ENCODE measurements around the gene RPS19.

RPS19 gene

GRCh38 chr19:41915776-41916414, 55.8 kb downstream of the RPS19 start:
- no peak for DNase-seq

- DNase-seq, result no peak
Observed at GRCh38 chr19:41917676-41918075, 57.6 kb downstream of the RPS19 start.

- DNase-seq, result no peak
Observed at GRCh38 chr19:41918095-41918494, 58.0 kb downstream of the RPS19 start.

GRCh38 chr19:41918653-41919244, 58.7 kb downstream of the RPS19 start:
- DNase-seq, result no peak

GRCh38 chr19:41919948-41920712, 60.1 kb downstream of the RPS19 start:
- DNase-seq, result no peak

GRCh38 chr19:41920882-41921576, 61.0 kb downstream of the RPS19 start:
- no peak for DNase-seq

- no peak for DNase-seq
Observed at GRCh38 chr19:41921577-41922576, 61.8 kb downstream of the RPS19 start.

All from stimulated activated CD4-positive, alpha-beta T cell treated with anti-CD3 and anti-CD28 coated beads, Interleukin-4, amount 100 ng/mL, for 24 hours (primary cell).